ENCODE measurements around the gene SOX6. TPM values are rescaled to one million over a fixed set of nuclear protein-coding genes. Genes with fewer than 3 reads are reported as not detected.

SOX6 gene
- total RNA-seq, 2 experiments from 2014 or later, result 0.20 TPM; not detected in 1

GRCh38 chr11:16335236-16335962 lies 20.9 kb downstream of the SOX6 start:
- DNase-seq (no peak), ATAC-seq (ENCODE audit: poor library complexity) (no peak)
- no peak overlapping the region for H3K27ac ChIP-seq (ENCODE audit: low read depth in 1 of 2, low read length in 2 of 2)
- H3K36me3 ChIP-seq (ENCODE audit: insufficient read depth, low read length), result no peaks in the 10 kb centered on the region
- no peak overlapping the region for H3K4me3 Mint-ChIP-seq
- H3K36me3 Mint-ChIP-seq (ENCODE audit: low read depth), result no peaks in the 10 kb centered on the region
- peaks cover 3% of the 10 kb centered on the region for H3K9me3 Mint-ChIP-seq
- no peaks in the 10 kb centered on the region for H3K27me3 ChIP-seq (ENCODE audit: control insufficient read depth in 1 of 2, insufficient read depth in 2 of 2, low read length in 2 of 2)
- no peaks in the 10 kb centered on the region for H3K4me1 Mint-ChIP-seq (ENCODE audit: low read depth)
- no peak for TF ChIP-seq CTCF (IDR thresholded peaks at IDR 0.05)
- H3K4me1 ChIP-seq (ENCODE audit: insufficient read depth, low read length), result no peaks in the 10 kb centered on the region
- POLR2A ChIA-PET, result no interaction called here
- H3K9me3 ChIP-seq (ENCODE audit: control insufficient read depth in 1 of 2, insufficient read depth in 1 of 2, low read length in 2 of 2), result no peaks in the 10 kb centered on the region
- no peaks in the 10 kb centered on the region for H3K27me3 Mint-ChIP-seq
- no peak overlapping the region for H3K27ac Mint-ChIP-seq
- CTCF ChIA-PET, result no interaction called here
- H3K4me3 ChIP-seq (ENCODE audit: low read length), result no peak overlapping the region
- intact Hi-C loops (cut with DNase I, micrococcal nuclease), result no loop called here

GRCh38 chr11:16326679-16327297 lies 29.6 kb downstream of the SOX6 start:
- intact Hi-C loops (cut with DNase I, micrococcal nuclease), result no loop called here
- ATAC-seq (ENCODE audit: poor library complexity) (no peak), DNase-seq (no peak)
- Histone ChIP-seq H3K27ac (ENCODE audit: low read depth in 1 of 2, low read length in 2 of 2) (no peak overlapping the region), H3K4me1 (ENCODE audit: insufficient read depth, low read length) (no peaks in the 10 kb centered on the region), H3K4me3 (ENCODE audit: low read length) (no peak overlapping the region), H3K9me3 (ENCODE audit: control insufficient read depth in 1 of 2, insufficient read depth in 1 of 2, low read length in 2 of 2) (no peaks in the 10 kb centered on the region), H3K36me3 (ENCODE audit: insufficient read depth, low read length) (no peaks in the 10 kb centered on the region), H3K27me3 (ENCODE audit: control insufficient read depth in 1 of 2, insufficient read depth in 2 of 2, low read length in 2 of 2) (no peaks in the 10 kb centered on the region)
- H3K4me3 Mint-ChIP-seq, result no peak overlapping the region
- no peaks in the 10 kb centered on the region for H3K36me3 Mint-ChIP-seq (ENCODE audit: low read depth)
- no peak for TF ChIP-seq CTCF (IDR thresholded peaks at IDR 0.05)
- no peaks in the 10 kb centered on the region for H3K9me3 Mint-ChIP-seq
- no peaks in the 10 kb centered on the region for H3K27me3 Mint-ChIP-seq
- ChIA-PET POLR2A (no interaction called here), CTCF (no interaction called here)
- no peaks in the 10 kb centered on the region for H3K4me1 Mint-ChIP-seq (ENCODE audit: low read depth)
- no peak overlapping the region for H3K27ac Mint-ChIP-seq

- Histone ChIP-seq H3K4me3 (ENCODE audit: low read length) (no peak overlapping the region), H3K27me3 (ENCODE audit: control insufficient read depth in 1 of 2, insufficient read depth in 2 of 2, low read length in 2 of 2) (no peaks in the 10 kb centered on the region), H3K4me1 (ENCODE audit: insufficient read depth, low read length) (no peaks in the 10 kb centered on the region), H3K9me3 (ENCODE audit: control insufficient read depth in 1 of 2, insufficient read depth in 1 of 2, low read length in 2 of 2) (no peaks in the 10 kb centered on the region), H3K27ac (ENCODE audit: low read depth in 1 of 2, low read length in 2 of 2) (no peak overlapping the region), H3K36me3 (ENCODE audit: insufficient read depth, low read length) (no peaks in the 10 kb centered on the region)
- Mint-ChIP-seq H3K4me3 (no peak overlapping the region), H3K9me3 (no peaks in the 10 kb centered on the region), H3K27ac (no peak overlapping the region), H3K27me3 (no peaks in the 10 kb centered on the region), H3K4me1 (ENCODE audit: low read depth) (no peaks in the 10 kb centered on the region), H3K36me3 (ENCODE audit: low read depth) (no peaks in the 10 kb centered on the region)
- intact Hi-C loops (cut with DNase I, micrococcal nuclease), result no loop called here
- POLR2A ChIA-PET, result no interaction called here
- CTCF ChIA-PET, result no interaction called here
- TF ChIP-seq CTCF (IDR thresholded peaks at IDR 0.05), result no peak
- no peak for DNase-seq
- no peak for ATAC-seq (ENCODE audit: poor library complexity)
Observed at GRCh38 chr11:16322190-16322589, 34.2 kb downstream of the SOX6 start.
